Aorta (tissue), 5 donors: ENCODE measurements around the gene TBC1D22A. TPM values are rescaled to one million over a fixed set of nuclear protein-coding genes. Genes with fewer than 3 reads are reported as not detected.

Source experiments
- ATAC-seq: fragments of 200-7000 bp; cut with Tn5 transposase; one replicate; pipeline ENCODE4 v1.9.1; 2022; ENCODE audit warnings: moderate library complexity; ENCODE audit not compliant: low FRiP score
- DNase-seq, 2 donors: peaks; one replicate each; pipeline ENCODE4 v3.0.0-alpha.2; 2020
- H3K27ac ChIP-seq, 2 donors: one replicate each; pipeline ENCODE4 v1.5.1; 2013; ENCODE audit warnings: low read length in 2 of 2, mild to moderate bottlenecking in 2 of 2, moderate library complexity in 2 of 2, control low read depth in 1 of 2, inconsistent platforms in 1 of 2, low read depth in 1 of 2
- H3K27me3 ChIP-seq, 2 donors: one replicate each; pipeline ENCODE4 v1.6.1; 2013; ENCODE audit warnings: control low read depth in 1 of 2, low read length in 1 of 2, mild to moderate bottlenecking in 1 of 2, moderate library complexity in 1 of 2; ENCODE audit not compliant: insufficient read depth in 2 of 2, control insufficient read depth in 1 of 2
- H3K36me3 ChIP-seq, 2 donors: one replicate each; pipeline ENCODE4 v1.6.1; 2013; ENCODE audit warnings: control low read depth in 1 of 2, low read length in 1 of 2, mild to moderate bottlenecking in 1 of 2; ENCODE audit not compliant: insufficient read depth in 2 of 2, control insufficient read depth in 1 of 2
- H3K4me1 ChIP-seq, 2 donors: one replicate each; pipeline ENCODE4 v1.6.1; 2013; ENCODE audit warnings: low read length in 2 of 2, control low read depth in 1 of 2, mild to moderate bottlenecking in 1 of 2, moderate library complexity in 1 of 2; ENCODE audit not compliant: insufficient read depth in 2 of 2, control insufficient read depth in 1 of 2
- H3K4me3 ChIP-seq, 2 donors: one replicate each; pipeline ENCODE4 v1.5.1; 2013; ENCODE audit warnings: low read length in 2 of 2, control low read depth in 1 of 2, mild to moderate bottlenecking in 1 of 2
- H3K9me3 ChIP-seq: one replicate; pipeline ENCODE4 v1.6.1; 2013; ENCODE audit warnings: mild to moderate bottlenecking, low read length; ENCODE audit not compliant: control insufficient read depth
- WGBS, 2 donors: extraction: QIAGEN DNeasy Blood & Tissue Kit; methylation state at CpG; one replicate each; pipeline ENCODE4 v1.1.7; 2013; 5-methylcytosine and 5-hydroxymethylcytosine counted together
- intact Hi-C, 2 donors: fragments of 100-400 bp; cut with DNase I; formaldehyde crosslinking; loops; one replicate each; pipeline versions ENCODE4 v1.14.2 to v1.15.0; 2022
- polyA plus RNA-seq, 2 donors: library from polyadenylated mRNA; stranded (reverse); fragments of 200-250 nt; gene quantifications; one replicate each; pipeline ENCODE4 v1.2.3, GENCODE V29; 2013
- total RNA-seq, 2 donors: library from RNA; stranded (reverse); fragmentation: NEBNext Ultra II Directional; extraction: Animal tissue kit (Norgen Biotek cat#: 25700); gene quantifications; one replicate each; pipeline ENCODE4 v1.2.1, GENCODE V29; 2021
- donor health status: healthy with polysubstance abuse.
- donor health status: Bipolar disorder and iron deficiency.
- donor health status: DM: no; HTN: no; CAD: no.
- donor health status: DM: no; HTN: no; CAD: no.
- donor health status: DM: yes; HTN: yes; CAD: no.

TBC1D22A gene
- total and polyA plus RNA-seq, 4 donors = 10.8 to 37.1 (median 17.9) TPM

DNA sequence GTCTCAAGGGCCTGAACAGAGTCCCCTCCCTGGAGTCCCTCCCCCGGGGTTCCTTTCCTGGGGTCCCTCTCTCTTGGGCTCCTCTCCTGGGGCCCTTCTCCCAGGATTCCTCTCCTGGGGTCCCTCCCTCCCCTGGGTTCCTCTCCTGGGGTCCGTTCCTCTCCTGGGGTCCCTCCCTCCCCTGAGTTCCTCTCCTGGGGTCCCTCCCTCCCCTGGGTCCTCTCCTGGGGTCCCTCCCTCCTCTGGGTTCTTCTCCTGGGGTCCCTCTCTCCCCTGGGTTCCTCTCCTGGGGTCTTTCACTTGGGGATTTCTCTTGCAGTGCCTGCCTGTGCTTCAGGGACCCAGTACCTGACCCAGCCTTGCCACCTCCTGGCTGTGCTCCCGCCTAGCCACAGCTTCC lies 386.1 kb downstream of the TBC1D22A start:
- ATAC-seq (no peak), DNase-seq (no peak)
- no peaks in the 10 kb centered on the region for H3K4me1 ChIP-seq
- H3K36me3 ChIP-seq = no peaks in the 10 kb centered on the region
- 87 to 89% methylated on average over 3 of the region's 3 CpGs for WGBS, 2 donors
- intact Hi-C loops = no loop called here
- H3K27me3 ChIP-seq = no peaks in the 10 kb centered on the region
- H3K9me3 ChIP-seq = no peaks in the 10 kb centered on the region
- no peak overlapping the region for H3K27ac ChIP-seq
- no peak overlapping the region for H3K4me3 ChIP-seq

DNA sequence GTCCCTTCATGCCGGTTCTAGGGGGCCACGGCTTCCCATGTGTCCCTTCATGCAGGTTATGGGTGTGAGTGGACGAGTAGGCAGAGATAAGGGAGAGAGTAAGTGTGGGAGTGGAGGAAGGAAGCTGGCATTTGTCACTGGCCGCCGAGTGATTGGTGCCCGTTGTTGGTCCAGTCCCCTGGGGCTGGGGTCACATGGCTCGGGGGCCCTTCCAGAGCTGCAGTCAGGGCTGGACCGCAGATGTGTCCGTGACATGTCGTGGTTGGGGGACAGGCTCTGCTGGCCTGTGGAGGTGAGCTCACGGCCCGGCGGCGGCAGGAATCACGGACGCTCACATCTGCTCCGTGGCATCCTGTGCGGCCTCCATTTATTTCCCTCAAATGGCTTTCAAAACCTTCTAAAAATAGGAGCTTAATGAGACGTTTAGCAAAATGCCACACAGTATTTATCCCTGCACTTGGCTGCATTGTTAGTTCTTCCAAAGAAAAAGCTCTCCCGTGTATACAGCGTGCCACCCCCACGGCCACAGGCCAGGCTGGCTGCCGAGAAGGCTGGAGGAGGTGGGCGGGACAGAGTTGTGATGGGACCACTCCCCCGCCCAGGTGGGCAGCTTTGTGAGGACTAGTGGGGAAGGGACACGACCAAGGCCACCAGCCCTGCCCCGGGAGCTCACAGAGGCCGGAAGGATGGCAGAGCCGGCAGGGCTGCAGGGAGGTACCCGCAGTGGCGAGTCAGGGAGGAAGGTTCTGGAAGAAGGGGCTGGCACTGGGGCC lies 386.7 kb downstream of the TBC1D22A start:
- no peaks in the 10 kb centered on the region for H3K9me3 ChIP-seq
- no peaks in the 10 kb centered on the region for H3K27me3 ChIP-seq
- no peak overlapping the region for H3K4me3 ChIP-seq
- ATAC-seq (no peak), DNase-seq (no peak)
- intact Hi-C loops = no loop called here
- H3K4me1 ChIP-seq = no peaks in the 10 kb centered on the region
- H3K27ac ChIP-seq = no peak overlapping the region
- WGBS, 2 donors = 72 to 77% methylated on average over 31 of the region's 31 CpGs
- H3K36me3 ChIP-seq = no peaks in the 10 kb centered on the region

DNA sequence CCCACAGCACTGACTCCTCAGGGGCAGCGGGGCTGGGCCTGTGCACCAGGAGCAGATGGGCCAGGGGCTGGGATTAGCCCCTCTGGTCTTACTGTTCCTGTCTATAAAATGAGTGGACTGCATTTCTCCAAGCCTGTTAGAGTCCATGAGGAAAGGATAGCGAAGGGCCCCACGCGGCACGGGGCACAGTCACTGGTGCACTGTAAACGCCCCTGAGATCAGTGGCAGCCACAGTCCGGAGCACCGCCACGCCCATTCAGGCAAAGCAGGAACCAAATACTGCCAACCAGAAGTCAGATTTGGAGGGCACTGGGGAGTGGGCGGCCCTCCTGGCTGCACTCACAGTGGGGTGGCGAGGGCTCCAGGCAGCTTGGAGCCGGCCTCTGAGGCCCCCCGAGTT lies 387.5 kb downstream of the TBC1D22A start:
- H3K4me3 ChIP-seq = no peak overlapping the region
- no peaks in the 10 kb centered on the region for H3K9me3 ChIP-seq
- WGBS, 2 donors = 97 to 98% methylated on average over 13 of the region's 13 CpGs
- no peak overlapping the region for H3K27ac ChIP-seq
- no peak for ATAC-seq
- intact Hi-C loops = no loop called here
- H3K36me3 ChIP-seq = no peaks in the 10 kb centered on the region
- H3K4me1 ChIP-seq = no peaks in the 10 kb centered on the region
- no peak for DNase-seq
- H3K27me3 ChIP-seq = no peaks in the 10 kb centered on the region

DNA sequence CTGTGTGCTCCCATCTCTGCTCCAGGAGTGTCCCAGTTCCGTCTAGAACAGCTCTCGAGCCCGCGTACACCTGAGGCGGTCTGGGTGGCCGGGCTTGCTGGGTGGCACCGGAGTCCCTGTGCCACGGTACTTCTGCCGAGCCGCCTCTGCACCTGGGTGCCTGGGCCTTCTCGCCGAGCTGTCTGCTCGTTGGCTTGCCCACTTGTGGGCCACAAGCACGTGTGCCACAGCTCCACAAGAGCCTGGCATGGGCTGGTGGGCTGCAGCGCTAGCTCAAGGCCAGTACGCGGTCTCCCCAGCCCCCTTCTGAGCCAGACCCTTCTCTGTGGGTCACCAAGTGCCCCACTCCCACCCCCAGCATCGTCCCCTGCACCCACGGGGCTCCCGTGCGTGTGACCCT lies 388.0 kb downstream of the TBC1D22A start:
- intact Hi-C loops = no loop called here

DNA sequence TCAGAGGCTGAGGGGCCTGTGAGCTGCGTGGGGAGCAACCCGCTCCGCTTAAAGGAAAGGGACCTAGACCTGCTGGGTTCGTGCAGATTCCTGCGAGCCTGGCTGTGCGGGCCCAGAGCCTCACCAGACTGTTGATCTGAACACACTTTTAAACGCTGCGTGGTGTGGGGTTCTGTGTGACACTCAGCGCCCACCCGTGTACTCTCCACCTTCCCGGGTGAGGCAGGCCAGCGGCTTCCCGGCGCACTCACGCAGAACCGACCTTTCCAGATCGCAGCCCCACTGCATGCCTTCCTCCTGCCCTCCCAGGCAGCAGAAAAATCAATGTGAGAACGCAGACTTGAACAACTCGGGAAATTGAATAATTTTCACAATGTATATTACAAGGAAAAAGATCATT lies 388.6 kb downstream of the TBC1D22A start:
- WGBS, 2 donors = 93 to 97% methylated on average over 19 of the region's 19 CpGs
- ATAC-seq = no peak
- Histone ChIP-seq H3K36me3 (no peaks in the 10 kb centered on the region), H3K27me3 (no peaks in the 10 kb centered on the region), H3K4me1 (no peaks in the 10 kb centered on the region), H3K9me3 (no peaks in the 10 kb centered on the region), H3K27ac (no peak overlapping the region), H3K4me3 (no peak overlapping the region)
- DNase-seq = no peak
- intact Hi-C loops = no loop called here

More for the DNA sequence above, 388.0 kb downstream of the TBC1D22A start:
- Histone ChIP-seq H3K36me3 (no peaks in the 10 kb centered on the region), H3K4me3 (no peak overlapping the region), H3K4me1 (no peaks in the 10 kb centered on the region), H3K9me3 (no peaks in the 10 kb centered on the region), H3K27me3 (no peaks in the 10 kb centered on the region), H3K27ac (no peak overlapping the region)
- ATAC-seq = no peak
- no peak for DNase-seq
- WGBS, 2 donors = 95 to 96% methylated on average over 21 of the region's 21 CpGs

DNA sequence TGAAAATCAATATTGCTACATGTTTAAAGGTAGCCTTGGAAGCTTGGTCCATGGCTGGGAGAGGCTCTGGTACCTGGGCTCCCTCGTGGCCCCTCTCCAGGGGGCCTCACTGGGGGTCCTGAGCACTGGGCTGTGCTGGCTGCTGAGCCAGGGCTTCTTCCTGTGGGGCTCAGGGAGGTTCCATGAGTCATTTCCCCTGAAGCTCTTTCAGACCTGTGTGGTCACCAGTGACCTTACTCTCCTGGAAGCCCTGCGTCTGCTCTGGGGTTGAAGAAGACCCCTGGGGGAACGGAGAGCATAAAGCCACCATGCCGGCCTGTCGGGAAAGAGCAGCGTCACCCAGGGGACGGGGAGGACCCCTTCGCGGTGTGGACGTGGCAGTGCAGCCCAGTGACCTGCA lies 389.0 kb downstream of the TBC1D22A start:
- 91 to 93% methylated on average over 10 of the region's 10 CpGs for WGBS, 2 donors
- no peaks in the 10 kb centered on the region for H3K36me3 ChIP-seq
- DNase-seq (no peak), ATAC-seq (no peak)
- H3K4me3 ChIP-seq = no peak overlapping the region
- H3K27ac ChIP-seq = no peak overlapping the region
- no peaks in the 10 kb centered on the region for H3K27me3 ChIP-seq
- intact Hi-C loops = no loop called here
- H3K9me3 ChIP-seq = no peaks in the 10 kb centered on the region
- H3K4me1 ChIP-seq = no peaks in the 10 kb centered on the region

DNA sequence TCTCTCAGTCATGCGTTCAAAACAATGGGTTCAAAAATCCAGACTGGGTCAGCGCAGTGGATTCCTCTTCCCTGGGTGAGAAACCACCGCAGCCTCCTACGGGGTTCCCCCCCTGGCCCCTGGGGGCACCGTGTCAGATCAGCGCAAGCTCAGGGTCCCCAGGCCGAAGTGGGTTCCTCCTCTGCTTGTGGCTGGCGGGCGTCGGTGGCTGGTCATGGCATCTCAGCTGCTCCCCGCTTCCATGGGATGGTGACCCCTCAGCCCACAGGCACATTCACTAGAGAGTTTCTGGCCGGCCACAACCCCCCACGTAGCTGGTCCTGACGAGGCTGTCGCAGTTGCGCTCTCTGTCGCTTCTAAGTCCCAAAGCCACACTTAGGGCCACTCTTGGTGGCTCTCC lies 389.8 kb downstream of the TBC1D22A start:
- 93 to 95% methylated on average over 17 of the region's 17 CpGs for WGBS, 2 donors
- H3K9me3 ChIP-seq = no peaks in the 10 kb centered on the region
- H3K27me3 ChIP-seq = no peaks in the 10 kb centered on the region
- H3K36me3 ChIP-seq = no peaks in the 10 kb centered on the region
- H3K27ac ChIP-seq = no peak overlapping the region
- no peak for ATAC-seq
- no peak overlapping the region for H3K4me3 ChIP-seq
- no peak for DNase-seq
- intact Hi-C loops = no loop called here
- no peaks in the 10 kb centered on the region for H3K4me1 ChIP-seq

DNA sequence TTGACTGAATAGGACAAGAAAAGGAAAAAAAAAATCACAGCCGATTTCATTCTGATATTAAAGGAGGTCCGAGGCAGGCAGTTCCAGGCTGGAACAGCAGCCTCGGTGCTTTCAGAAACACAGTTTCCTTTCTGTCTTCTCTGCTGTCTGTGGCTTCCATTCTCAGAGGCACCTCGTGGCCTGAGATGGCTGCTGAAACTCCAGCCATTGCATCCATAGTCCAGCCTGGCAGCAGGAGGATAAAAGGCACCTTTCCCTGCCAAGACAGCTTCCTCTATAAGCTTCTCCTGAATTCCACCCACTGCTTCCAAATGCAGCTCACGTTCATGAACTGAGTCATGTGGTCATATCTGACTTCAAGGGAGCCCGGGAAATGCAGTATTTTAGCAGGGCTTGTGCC lies 390.5 kb downstream of the TBC1D22A start:
- ATAC-seq = no peak
- Histone ChIP-seq H3K4me1 (no peaks in the 10 kb centered on the region), H3K27me3 (no peaks in the 10 kb centered on the region), H3K36me3 (no peaks in the 10 kb centered on the region), H3K9me3 (no peaks in the 10 kb centered on the region), H3K4me3 (no peak overlapping the region), H3K27ac (no peak overlapping the region)
- intact Hi-C loops = no loop called here
- WGBS, 2 donors = 63 to 67% methylated on average over 6 of the region's 6 CpGs
- DNase-seq = no peak

DNA sequence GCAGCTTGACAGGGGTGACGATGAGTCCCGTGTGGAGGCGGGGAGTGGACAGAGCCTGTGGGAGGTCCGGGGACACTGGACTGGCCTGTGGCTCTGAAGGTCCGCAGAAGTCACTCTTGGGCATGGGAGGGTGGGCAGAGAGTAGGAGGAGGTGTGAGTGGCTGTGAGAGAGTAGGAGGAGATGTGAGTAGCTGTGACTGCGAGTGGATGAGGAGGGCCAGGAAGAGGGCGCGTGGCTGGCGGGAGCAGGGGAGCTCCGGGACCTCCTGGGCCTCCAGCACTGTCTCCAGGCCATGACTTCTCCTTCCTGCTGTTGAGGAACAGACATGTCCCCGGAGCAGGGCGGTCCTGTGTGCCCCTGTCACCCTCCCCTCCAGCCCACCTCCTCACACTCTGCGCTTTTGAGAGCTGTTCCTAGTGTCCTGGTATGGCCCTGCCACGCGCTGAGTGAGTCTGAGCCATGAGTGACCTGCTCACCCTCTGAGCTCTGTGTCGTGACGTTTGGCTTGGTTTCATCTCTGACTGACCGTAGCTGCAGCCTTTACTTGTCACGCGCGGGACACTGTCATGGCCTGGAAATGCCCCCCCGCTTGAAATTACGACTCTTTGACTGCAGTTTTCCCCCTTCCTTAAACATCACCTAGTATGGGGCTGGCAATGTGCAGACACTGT lies 391.5 kb downstream of the TBC1D22A start:
- Histone ChIP-seq H3K4me1 (no peaks in the 10 kb centered on the region), H3K27me3 (no peaks in the 10 kb centered on the region), H3K27ac (no peak overlapping the region), H3K9me3 (no peaks in the 10 kb centered on the region), H3K36me3 (no peaks in the 10 kb centered on the region), H3K4me3 (no peak overlapping the region)
- 60 to 64% methylated on average over 23 of the region's 23 CpGs for WGBS, 2 donors
- DNase-seq (no peak), ATAC-seq (no peak)
- intact Hi-C loops = no loop called here
